ENCODE measurements around the gene ASTN2.

The ASTN2 gene

DNA sequence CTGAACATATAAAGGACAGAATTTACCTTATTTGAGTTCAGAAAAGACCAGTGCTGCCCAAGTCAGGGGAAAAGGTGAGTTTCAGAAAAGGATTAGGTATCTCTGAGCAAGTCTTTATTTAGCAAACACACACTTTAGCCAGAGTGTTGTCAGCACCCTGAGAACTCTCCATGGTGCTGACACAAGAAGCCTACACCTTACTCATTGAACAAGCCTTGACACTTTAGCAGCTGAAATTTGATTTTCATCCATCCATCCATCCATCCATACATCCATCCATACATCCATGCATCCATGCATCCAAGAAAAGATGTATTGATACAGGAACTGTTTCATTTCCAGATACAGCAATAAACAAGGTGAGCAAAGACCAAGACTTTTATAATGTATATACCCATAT is 416.6 kb downstream of the ASTN2 start:
- no peak for DNase-seq

DNA sequence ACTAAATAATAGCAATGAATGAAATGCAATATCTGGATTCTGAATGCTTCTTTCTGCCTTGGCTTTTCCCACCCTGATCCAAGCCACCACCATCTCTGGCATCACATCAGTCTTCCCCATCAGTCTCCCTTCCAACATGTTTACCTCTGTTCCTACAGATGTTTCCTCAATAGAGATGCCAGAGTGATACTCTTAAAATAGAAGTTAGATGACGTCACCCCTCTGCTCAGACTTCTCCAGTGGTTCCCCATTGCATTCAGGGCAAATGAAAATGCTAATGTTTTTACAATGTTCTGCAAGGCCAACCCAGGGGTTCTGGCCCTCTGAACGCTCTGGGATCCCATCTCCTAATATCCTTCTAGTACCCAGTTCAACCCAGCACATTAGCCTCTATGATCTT is 422.0 kb downstream of the ASTN2 start:
- no peak for DNase-seq

DNA sequence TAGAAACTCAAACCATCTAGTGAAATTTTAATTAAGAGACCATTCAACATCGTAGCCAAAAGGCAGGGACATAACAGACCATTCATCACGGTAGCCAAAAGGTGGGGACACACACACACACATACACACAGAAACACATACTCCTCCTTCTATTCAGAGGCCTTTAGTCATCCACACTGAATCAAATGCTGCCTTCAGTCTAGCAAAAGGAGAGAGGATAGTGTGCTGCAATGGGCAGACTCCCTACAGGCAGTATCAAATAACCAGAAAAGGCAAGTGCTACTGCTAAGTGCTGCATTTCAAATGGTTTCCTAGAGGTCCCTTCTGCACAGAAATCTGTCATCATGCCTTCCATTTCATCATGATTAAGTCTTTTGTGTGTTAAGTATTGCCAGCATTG is 423.8 kb downstream of the ASTN2 start:
- no peak for DNase-seq

DNA sequence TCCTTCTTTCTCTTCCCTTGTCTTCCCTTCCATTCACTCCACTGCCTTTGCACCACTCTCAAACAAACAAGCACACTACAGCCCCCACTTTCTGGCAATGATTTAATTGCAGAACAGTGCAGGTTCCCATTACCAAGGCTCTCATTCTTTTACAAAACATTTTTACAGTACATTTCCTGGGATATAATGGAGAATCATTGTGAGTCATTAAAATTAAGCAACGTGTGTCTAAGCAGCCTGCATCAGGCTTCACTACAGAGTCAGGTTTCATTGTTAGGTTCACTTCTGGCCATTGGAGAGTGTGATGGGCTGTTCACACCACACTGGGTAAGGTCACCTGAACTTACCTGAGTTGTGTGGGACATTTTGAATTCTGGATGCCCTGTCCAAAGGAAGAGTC is 424.3 kb downstream of the ASTN2 start:
- DNase-seq: no peak

GRCh38 chr9:116987721-116988485 is 427.0 kb downstream of the ASTN2 start:
- DNase-seq: no peak

DNA sequence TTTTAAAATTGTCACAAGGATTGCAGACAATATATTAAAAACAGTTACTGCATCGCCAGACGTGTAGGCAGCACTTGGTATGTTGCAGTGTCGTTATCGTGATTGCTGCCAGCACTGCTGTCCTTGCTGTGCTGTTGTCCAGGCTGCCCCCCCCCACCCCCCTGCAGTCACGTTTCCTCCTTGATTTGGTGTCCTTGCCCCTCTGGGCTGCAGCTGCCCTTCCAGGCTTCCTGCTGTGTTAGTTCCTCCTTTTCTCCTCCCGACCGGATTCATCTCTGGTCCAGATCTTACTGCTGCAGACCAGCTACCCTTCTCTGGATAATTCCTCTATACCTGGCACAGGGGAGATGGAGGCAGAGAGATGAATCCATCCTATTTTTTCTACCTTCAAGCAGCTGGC is 428.8 kb downstream of the ASTN2 start:
- no peak for DNase-seq

DNA sequence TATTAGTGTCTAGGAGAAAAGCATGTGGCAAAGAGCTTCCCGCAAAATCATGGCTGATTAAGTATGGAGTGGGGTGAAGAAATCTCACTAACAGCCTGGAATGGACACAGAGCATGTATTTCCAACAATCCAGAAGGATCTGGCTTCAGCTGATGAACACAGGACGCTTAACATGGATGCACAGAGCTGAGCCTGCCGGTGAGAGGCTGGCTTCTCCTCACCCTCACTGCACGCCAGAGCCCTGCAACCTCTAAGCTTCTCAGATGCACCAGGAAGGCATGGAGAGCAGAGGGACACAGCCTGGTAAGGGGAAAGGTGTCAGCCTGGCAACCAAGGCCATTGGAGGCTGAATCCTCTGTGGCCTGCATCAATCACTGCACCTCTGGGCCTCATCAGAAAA is 429.3 kb downstream of the ASTN2 start:
- DNase-seq: no peak

DNA sequence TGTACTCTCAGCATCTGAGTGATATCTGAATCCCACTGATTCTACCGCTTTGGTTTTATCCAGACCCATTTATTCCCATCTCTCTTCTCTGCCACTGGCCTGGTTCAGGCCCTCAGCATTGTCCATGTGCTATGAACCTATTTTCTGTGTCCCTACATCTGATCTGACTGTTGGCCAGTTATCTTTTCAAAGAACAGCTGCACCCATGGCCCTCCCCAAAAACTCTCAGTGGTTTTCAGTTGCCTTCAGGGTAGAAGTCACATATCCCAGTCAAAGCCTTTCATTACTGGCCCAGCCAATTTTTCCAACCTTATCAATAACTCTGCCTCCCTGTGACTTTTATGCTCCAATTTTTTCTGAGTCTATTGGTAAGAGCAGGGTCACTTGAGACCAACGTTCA is 430.7 kb downstream of the ASTN2 start:
- no peak for DNase-seq

- no peak for DNase-seq
These were observed 434.2 kb downstream of the ASTN2 start for GRCh38 chr9:116980582-116981120.

GRCh38 chr9:116979456-116979855 is 435.4 kb downstream of the ASTN2 start:
- DNase-seq: no peak

DNA sequence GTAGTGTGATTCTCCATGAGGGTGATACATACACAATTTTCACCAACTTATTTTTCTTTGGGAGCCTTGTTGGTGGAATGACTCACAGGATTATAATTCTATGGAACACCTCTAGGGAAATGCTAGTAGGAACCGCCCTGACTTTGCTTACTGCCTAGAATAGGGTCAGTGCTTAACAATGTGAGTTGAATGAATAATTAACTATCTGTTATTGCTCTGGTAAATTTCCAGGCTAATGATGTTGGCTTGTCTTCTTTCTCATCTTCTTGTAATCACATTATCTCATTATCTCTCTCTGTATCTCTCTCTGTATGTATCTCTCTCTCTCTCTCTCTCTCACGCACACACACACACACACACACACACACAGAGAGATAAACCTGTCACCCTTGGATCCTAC is 436.7 kb downstream of the ASTN2 start:
- DNase-seq: no peak

- no peak for DNase-seq
These were observed 439.7 kb downstream of the ASTN2 start for GRCh38 chr9:116975126-116975525.

DNA sequence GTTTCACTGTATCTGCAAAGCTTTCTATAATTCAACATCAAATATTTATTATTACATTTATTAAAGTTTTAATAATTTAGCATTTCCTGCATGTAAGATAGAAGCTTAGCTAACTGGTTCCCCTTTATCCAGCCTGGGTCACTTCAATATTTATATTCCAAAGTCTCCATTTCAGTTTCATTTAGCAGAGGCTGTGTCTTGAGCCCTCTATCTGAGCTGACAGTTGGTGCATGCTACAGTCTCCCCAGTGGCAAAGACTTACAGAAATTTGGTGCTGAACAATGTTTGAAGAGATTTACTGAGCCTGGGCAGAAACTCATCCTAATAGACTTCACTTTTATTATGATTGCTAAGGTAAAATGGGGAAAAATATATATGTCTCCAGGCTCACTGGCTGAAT is 448.7 kb downstream of the ASTN2 start:
- DNase-seq: no peak

DNA sequence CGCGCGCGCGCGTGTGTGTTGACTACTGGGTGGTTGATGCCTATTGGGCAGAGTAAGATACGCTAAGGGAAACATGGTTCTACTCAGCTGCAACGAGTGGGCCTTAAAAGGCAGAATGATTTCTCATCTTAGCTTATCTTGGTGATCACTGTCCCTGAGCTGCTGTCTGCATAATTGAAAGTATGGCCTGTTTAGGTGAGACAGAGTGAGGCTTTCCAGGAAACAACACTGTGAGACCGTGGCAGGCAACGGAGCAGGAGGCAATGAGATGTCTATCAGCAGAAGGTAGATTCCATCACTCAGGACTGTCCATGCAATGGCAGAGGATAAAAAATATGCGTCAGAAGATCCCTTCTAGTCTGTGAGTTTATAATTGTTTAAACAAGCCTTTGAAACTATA is 450.6 kb downstream of the ASTN2 start:
- DNase-seq: no peak

GRCh38 chr9:116959809-116960208 is 455.0 kb downstream of the ASTN2 start:
- peak; percentile 30 for DNase-seq

DNA sequence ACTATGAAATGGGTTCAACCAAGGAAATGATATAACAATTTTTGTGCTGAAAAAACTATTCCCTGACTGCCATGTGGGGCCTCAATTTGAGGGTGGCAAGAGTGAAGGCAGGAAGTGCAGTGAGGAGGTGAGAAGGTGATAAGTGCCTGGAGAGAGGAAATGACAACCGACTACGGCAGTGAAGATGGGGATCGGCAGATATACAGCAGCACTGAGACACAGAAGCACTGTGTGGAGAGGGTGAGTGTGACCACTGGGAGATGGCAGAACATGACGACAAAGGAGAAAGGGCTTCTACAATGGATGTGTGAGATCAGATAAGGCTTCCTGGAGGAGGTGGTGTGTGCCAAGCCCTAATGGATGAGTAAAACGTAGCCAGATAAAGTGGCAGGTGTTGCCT is 456.0 kb downstream of the ASTN2 start:
- DNase-seq: no peak

DNA sequence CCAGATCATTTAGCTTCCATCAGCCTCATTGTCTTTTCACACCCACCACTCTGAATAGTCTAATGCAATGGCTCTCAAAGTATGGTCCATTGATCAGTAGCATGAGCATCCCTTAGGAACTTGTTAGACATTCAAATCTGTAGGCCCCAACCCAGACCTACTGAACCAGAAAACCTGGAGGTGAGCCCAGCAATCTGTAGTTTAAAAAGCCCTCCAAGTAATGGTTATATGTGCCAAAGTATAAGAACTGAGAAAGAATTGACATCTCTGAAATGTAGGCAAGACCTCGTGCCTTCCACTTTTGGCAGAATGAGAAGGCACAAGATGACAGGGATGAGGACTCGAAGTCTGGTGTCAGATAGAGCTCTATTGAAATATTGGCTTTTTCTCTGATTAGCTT is 460.1 kb downstream of the ASTN2 start:
- DNase-seq: peak; percentile 61

- no peak for DNase-seq
These were observed 461.6 kb downstream of the ASTN2 start for GRCh38 chr9:116953271-116953670.

DNA sequence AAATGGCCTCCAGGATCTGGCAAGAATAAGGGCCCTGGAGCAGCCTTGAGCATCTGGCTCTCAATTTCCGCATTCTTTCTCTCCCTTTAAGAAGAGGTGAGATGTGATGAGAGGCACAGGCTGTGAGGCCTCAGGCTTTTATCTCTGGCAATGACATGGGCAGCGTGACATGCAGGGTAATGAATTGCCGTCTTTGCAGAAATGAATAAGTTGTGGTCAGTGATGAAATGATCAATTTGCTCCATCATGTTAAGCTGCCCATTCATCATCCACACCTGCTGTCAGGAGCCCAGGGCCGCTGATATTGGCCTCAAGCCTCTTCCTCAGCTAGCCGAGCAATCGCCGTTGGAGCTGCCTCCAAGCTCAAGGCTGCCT is 462.4 kb downstream of the ASTN2 start:
- no peak for DNase-seq

DNA sequence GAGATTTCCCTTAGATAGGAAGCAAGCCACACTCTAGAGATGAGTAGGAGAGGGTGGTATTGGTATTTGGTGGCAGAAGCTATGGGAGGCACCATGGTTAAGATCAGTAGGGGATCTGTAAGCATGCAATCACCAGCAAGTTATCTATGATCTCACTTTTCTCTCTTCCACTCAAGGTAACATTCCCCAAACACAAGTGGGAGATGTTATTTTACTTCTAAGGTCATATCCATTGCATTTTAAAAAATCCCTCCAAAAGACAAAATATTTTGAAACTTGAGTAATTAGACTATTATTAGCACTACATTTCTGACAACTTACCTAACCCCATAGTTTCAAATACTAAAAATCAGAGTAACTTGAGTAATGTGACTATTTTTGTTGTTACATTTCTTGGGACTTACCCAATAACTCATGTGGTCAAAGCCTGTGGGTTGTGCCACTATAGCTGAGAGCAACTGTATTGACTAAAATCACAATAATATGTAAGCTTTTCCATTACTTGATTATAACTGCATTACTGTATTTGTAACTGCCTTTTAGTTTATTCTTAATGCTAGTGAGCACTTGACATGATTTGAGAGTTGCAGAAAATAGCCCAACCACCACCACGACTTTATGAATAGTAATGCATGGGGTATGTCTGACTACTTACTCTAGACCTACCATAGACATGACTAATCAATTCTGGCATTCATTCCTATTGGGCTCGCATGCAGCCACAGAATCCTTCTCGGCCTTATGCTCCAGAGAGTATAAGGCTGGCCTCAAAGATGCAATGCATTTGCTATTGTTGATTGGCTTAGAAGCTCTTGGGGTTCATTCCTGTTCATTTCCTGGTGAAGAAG is 463.0 kb downstream of the ASTN2 start:
- DNase-seq: no peak

DNA sequence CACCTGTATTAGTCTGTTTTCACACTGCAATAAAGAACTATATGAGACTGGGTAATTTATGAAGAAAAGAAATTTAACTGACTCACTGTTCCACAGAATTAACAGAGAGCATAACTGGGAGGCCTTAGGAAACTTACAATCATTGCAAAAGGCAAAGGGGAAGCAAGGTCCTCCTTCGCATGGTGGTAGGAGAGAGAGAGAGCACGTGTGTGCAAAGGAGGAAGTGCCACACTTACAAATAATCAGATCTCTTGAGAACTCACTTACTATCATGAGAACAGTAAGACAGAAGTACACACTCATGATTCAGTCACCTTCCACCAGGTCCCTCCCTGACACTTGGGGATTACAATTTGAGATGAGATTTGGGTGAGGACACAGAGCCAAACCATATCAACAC is 469.0 kb downstream of the ASTN2 start:
- DNase-seq: no peak

GRCh38 chr9:116944714-116945534 is 469.9 kb downstream of the ASTN2 start:
- no peak for DNase-seq

GRCh38 chr9:116943970-116944369 is 470.9 kb downstream of the ASTN2 start:
- no peak for DNase-seq
